ENCODE results near the gene PDE4B.

GRCh38 chr1:66298464-66298863 is 505.8 kb downstream of the PDE4B start:
- no peak for TF ChIP-seq POLR2A (IDR thresholded peaks at IDR 0.05)
- TF ChIP-seq CTCF (IDR thresholded peaks at IDR 0.05) = no peak
- TF ChIP-seq POLR2AphosphoS5 (IDR thresholded peaks at IDR 0.05) = no peak

Measured in sigmoid colon (tissue), 4 donors.